ENCODE results near the gene VEGFB. TPM values are rescaled to one million over a fixed set of nuclear protein-coding genes. Genes with fewer than 3 reads are reported as not detected.

Gene VEGFB
- total RNA-seq (2012; rRNA removed) = 20.3 and 30.1 TPM in 2 replicates

- Histone ChIP-seq H3K4me3 (ENCODE audit: low read length) (peak within 1 kb of the TSS; percentile 85), H3K4me2 (ENCODE audit: low read length) (peak within 1 kb of the TSS; percentile 95), H3K4me1 (ENCODE audit: control insufficient read depth, insufficient read depth, low read length) (peaks cover 33% of the 10 kb centered on the region), H3K27me3 (ENCODE audit: control insufficient read depth, insufficient read depth, low read length) (no peaks in the 10 kb centered on the region), H3K36me3 (ENCODE audit: insufficient read depth, low read length) (peaks cover 15% of the 10 kb centered on the region), H3K9ac (ENCODE audit: low read depth, low read length) (peak within 1 kb of the TSS; percentile 66), H3K9me3 (replicated peaks; ENCODE audit: low read length) (no peaks in the 10 kb centered on the region)
These were observed at the start of gene VEGFB for GRCh38 chr11:64233913-64234586. TSS of gene VEGFB (plus strand) at chr11:64234584. CDS start at chr11:64234834, 250 bp downstream.

GRCh38 chr11:64185175-64185692 lies 49.1 kb upstream of the VEGFB start:
- peak overlapping the region; percentile 78 for H3K4me3 ChIP-seq (ENCODE audit: low read length)

GRCh38 chr11:64185693-64186491 lies 48.5 kb upstream of the VEGFB start, which contains the start of gene STIP1:
TSS of gene STIP1 (plus strand) at chr11:64186171. CDS start at chr11:64186262, 91 bp downstream.
- peak within 1 kb of the TSS; percentile 88 for H3K9ac ChIP-seq (ENCODE audit: low read depth, low read length)
- peak within 1 kb of the TSS; percentile 78 for H3K4me3 ChIP-seq (ENCODE audit: low read length)

More at GRCh38 chr11:64185175-64185692, 49.1 kb upstream of the VEGFB start:
- Histone ChIP-seq H3K4me2 (ENCODE audit: low read length) (peak overlapping the region; percentile 84), H3K9me3 (replicated peaks; ENCODE audit: low read length) (no peaks in the 10 kb centered on the region), H3K4me1 (ENCODE audit: control insufficient read depth, insufficient read depth, low read length) (peaks cover 30% of the 10 kb centered on the region), H3K9ac (ENCODE audit: low read depth, low read length) (peak overlapping the region; percentile 88), H3K36me3 (ENCODE audit: insufficient read depth, low read length) (peaks cover 10% of the 10 kb centered on the region), H3K27me3 (ENCODE audit: control insufficient read depth, insufficient read depth, low read length) (no peaks in the 10 kb centered on the region)

GRCh38 chr11:64186492-64187165 lies 47.8 kb upstream of the VEGFB start:
- no peaks in the 10 kb centered on the region for H3K27me3 ChIP-seq (ENCODE audit: control insufficient read depth, insufficient read depth, low read length)
- H3K4me1 ChIP-seq (ENCODE audit: control insufficient read depth, insufficient read depth, low read length) = peaks cover 19% of the 10 kb centered on the region
- H3K9me3 ChIP-seq (replicated peaks; ENCODE audit: low read length) = no peaks in the 10 kb centered on the region
- H3K4me2 ChIP-seq (ENCODE audit: low read length) = no peak overlapping the region
- no peak overlapping the region for H3K4me3 ChIP-seq (ENCODE audit: low read length)
- H3K9ac ChIP-seq (ENCODE audit: low read depth, low read length) = no peak overlapping the region
- peaks cover 10% of the 10 kb centered on the region for H3K36me3 ChIP-seq (ENCODE audit: insufficient read depth, low read length)

More at GRCh38 chr11:64185693-64186491, 48.5 kb upstream of the VEGFB start, which contains the start of gene STIP1:
- peak within 1 kb of the TSS; percentile 84 for H3K4me2 ChIP-seq (ENCODE audit: low read length)
- H3K9me3 ChIP-seq (replicated peaks; ENCODE audit: low read length) = no peaks in the 10 kb centered on the region
- H3K4me1 ChIP-seq (ENCODE audit: control insufficient read depth, insufficient read depth, low read length) = peaks cover 25% of the 10 kb centered on the region
- H3K36me3 ChIP-seq (ENCODE audit: insufficient read depth, low read length) = peaks cover 10% of the 10 kb centered on the region
- no peaks in the 10 kb centered on the region for H3K27me3 ChIP-seq (ENCODE audit: control insufficient read depth, insufficient read depth, low read length)

- Histone ChIP-seq H3K36me3 (ENCODE audit: insufficient read depth, low read length) (peaks cover 61% of the 10 kb centered on the region), H3K4me1 (ENCODE audit: control insufficient read depth, insufficient read depth, low read length) (no peaks in the 10 kb centered on the region), H3K27me3 (ENCODE audit: control insufficient read depth, insufficient read depth, low read length) (no peaks in the 10 kb centered on the region), H3K9ac (ENCODE audit: low read depth, low read length) (no peak overlapping the region), H3K9me3 (replicated peaks; ENCODE audit: low read length) (no peaks in the 10 kb centered on the region), H3K4me2 (ENCODE audit: low read length) (no peak overlapping the region), H3K4me3 (ENCODE audit: low read length) (no peak overlapping the region)
These were observed 42.0 kb upstream of the VEGFB start for GRCh38 chr11:64192434-64192833.

- Histone ChIP-seq H3K9ac (ENCODE audit: low read depth, low read length) (no peak overlapping the region), H3K4me2 (ENCODE audit: low read length) (no peak overlapping the region), H3K4me1 (ENCODE audit: control insufficient read depth, insufficient read depth, low read length) (no peaks in the 10 kb centered on the region), H3K27me3 (ENCODE audit: control insufficient read depth, insufficient read depth, low read length) (no peaks in the 10 kb centered on the region), H3K4me3 (ENCODE audit: low read length) (no peak overlapping the region), H3K36me3 (ENCODE audit: insufficient read depth, low read length) (peaks cover 84% of the 10 kb centered on the region), H3K9me3 (replicated peaks; ENCODE audit: low read length) (no peaks in the 10 kb centered on the region)
These were observed 37.8 kb upstream of the VEGFB start for GRCh38 chr11:64196626-64197025.

GRCh38 chr11:64198511-64198910 lies 35.9 kb upstream of the VEGFB start:
- no peaks in the 10 kb centered on the region for H3K4me1 ChIP-seq (ENCODE audit: control insufficient read depth, insufficient read depth, low read length)
- no peaks in the 10 kb centered on the region for H3K9me3 ChIP-seq (replicated peaks; ENCODE audit: low read length)
- H3K4me2 ChIP-seq (ENCODE audit: low read length) = no peak overlapping the region
- H3K36me3 ChIP-seq (ENCODE audit: insufficient read depth, low read length) = peaks cover 86% of the 10 kb centered on the region
- H3K4me3 ChIP-seq (ENCODE audit: low read length) = no peak overlapping the region
- H3K27me3 ChIP-seq (ENCODE audit: control insufficient read depth, insufficient read depth, low read length) = no peaks in the 10 kb centered on the region
- no peak overlapping the region for H3K9ac ChIP-seq (ENCODE audit: low read depth, low read length)

- Histone ChIP-seq H3K9me3 (replicated peaks; ENCODE audit: low read length) (no peaks in the 10 kb centered on the region), H3K4me2 (ENCODE audit: low read length) (no peak overlapping the region), H3K4me1 (ENCODE audit: control insufficient read depth, insufficient read depth, low read length) (peaks cover 20% of the 10 kb centered on the region)
These were observed 32.8 kb upstream of the VEGFB start for GRCh38 chr11:64201543-64201942.

GRCh38 chr11:64202992-64203391 lies 31.4 kb upstream of the VEGFB start:
- no peak overlapping the region for H3K9ac ChIP-seq (ENCODE audit: low read depth, low read length)
- no peaks in the 10 kb centered on the region for H3K27me3 ChIP-seq (ENCODE audit: control insufficient read depth, insufficient read depth, low read length)
- peaks cover 64% of the 10 kb centered on the region for H3K36me3 ChIP-seq (ENCODE audit: insufficient read depth, low read length)
- H3K4me3 ChIP-seq (ENCODE audit: low read length) = no peak overlapping the region
- no peak overlapping the region for H3K4me2 ChIP-seq (ENCODE audit: low read length)
- no peaks in the 10 kb centered on the region for H3K9me3 ChIP-seq (replicated peaks; ENCODE audit: low read length)
- peaks cover 33% of the 10 kb centered on the region for H3K4me1 ChIP-seq (ENCODE audit: control insufficient read depth, insufficient read depth, low read length)

More at GRCh38 chr11:64201543-64201942, 32.8 kb upstream of the VEGFB start:
- H3K36me3 ChIP-seq (ENCODE audit: insufficient read depth, low read length) = peaks cover 75% of the 10 kb centered on the region
- no peak overlapping the region for H3K9ac ChIP-seq (ENCODE audit: low read depth, low read length)
- H3K4me3 ChIP-seq (ENCODE audit: low read length) = no peak overlapping the region
- no peaks in the 10 kb centered on the region for H3K27me3 ChIP-seq (ENCODE audit: control insufficient read depth, insufficient read depth, low read length)

- Histone ChIP-seq H3K4me3 (ENCODE audit: low read length) (no peak overlapping the region), H3K27me3 (ENCODE audit: control insufficient read depth, insufficient read depth, low read length) (no peaks in the 10 kb centered on the region), H3K36me3 (ENCODE audit: insufficient read depth, low read length) (peaks cover 63% of the 10 kb centered on the region), H3K4me2 (ENCODE audit: low read length) (no peak overlapping the region), H3K9me3 (replicated peaks; ENCODE audit: low read length) (no peaks in the 10 kb centered on the region), H3K9ac (ENCODE audit: low read depth, low read length) (no peak overlapping the region), H3K4me1 (ENCODE audit: control insufficient read depth, insufficient read depth, low read length) (peaks cover 38% of the 10 kb centered on the region)
These were observed 30.8 kb upstream of the VEGFB start for GRCh38 chr11:64203421-64204079.
